D721Med (cell line): ENCODE results near the gene CCDC12.
A peak's percentile ranks its signal among the peaks of the same experiment; 100 is the strongest.

ENCODE experiments used
- DNase-seq: peaks from one replicate; pipeline ENCODE4 v3.0.0; 2011; ENCODE audit warnings: low spot score; ENCODE audit not compliant: insufficient read length
- FAIRE-seq: peaks from 2 replicates; lab custom pipeline; 2011; peaks lifted over from hg19 to GRCh38; lab: Jason Lieb, UNC
- CTCF ChIP-seq: IDR thresholded peaks from 2 replicates; pipeline ENCODE4 v1.5.1; 2012; ENCODE audit warnings: mild to moderate bottlenecking, control low read depth; ENCODE audit not compliant: insufficient read depth; ENCODE audit errors: missing control alignments

CCDC12 gene

GRCh38 chr3:46895761-46896160 is 80.8 kb downstream of the CCDC12 start:
- DNase-seq = no peak
- no peak for TF ChIP-seq CTCF
- no peak for FAIRE-seq

GRCh38 chr3:46895204-46895660 is 81.3 kb downstream of the CCDC12 start:
- DNase-seq (peak; percentile 54), FAIRE-seq (no peak)

GRCh38 chr3:46894256-46894655 is 82.3 kb downstream of the CCDC12 start:
- TF ChIP-seq CTCF = no peak
- DNase-seq (no peak), FAIRE-seq (no peak)

More at GRCh38 chr3:46895204-46895660, 81.3 kb downstream of the CCDC12 start:
- TF ChIP-seq CTCF = peak; percentile 79

GRCh38 chr3:46893763-46894162 is 82.8 kb downstream of the CCDC12 start:
- no peak for TF ChIP-seq CTCF
- FAIRE-seq (no peak), DNase-seq (no peak)

GRCh38 chr3:46893146-46893748 is 83.3 kb downstream of the CCDC12 start:
- no peak for TF ChIP-seq CTCF
- DNase-seq (no peak), FAIRE-seq (no peak)

GRCh38 chr3:46892285-46893145 is 84.0 kb downstream of the CCDC12 start:
- no peak for TF ChIP-seq CTCF
- DNase-seq (no peak), FAIRE-seq (no peak)
